Measurements from ENCODE around the gene IRAK3.
"Not testable (repeated sequence)": the region's sequence is repeated elsewhere in the genome, so short reads cannot be mapped to it uniquely, and the experiment has no call there.

Gene IRAK3

GRCh38 chr12:66234773-66235625, 46.0 kb downstream of the IRAK3 start:
- ATAC-seq, result peak; percentile 63

- no peak for ATAC-seq
- no peak for TF ChIP-seq TSHZ2 (CRISPR knock-in tag; IDR thresholded peaks at IDR 0.05)
- TF ChIP-seq BACH2 (CRISPR knock-in tag; IDR thresholded peaks at IDR 0.05; ENCODE audit: borderline replicate concordance), result no peak
- TF ChIP-seq SNAI2 (CRISPR knock-in tag; IDR thresholded peaks at IDR 0.05), result no peak
- TF ChIP-seq PPARA (CRISPR knock-in tag; IDR thresholded peaks at IDR 0.05; ENCODE audit: borderline replicate concordance), result no peak
- TF ChIP-seq ZFP3 (CRISPR knock-in tag; IDR thresholded peaks at IDR 0.05), result no peak
- no peak for TF ChIP-seq ZNF8 (CRISPR knock-in tag; IDR thresholded peaks at IDR 0.05)
- no peak for TF ChIP-seq TCF4 (CRISPR knock-in tag; IDR thresholded peaks at IDR 0.05; ENCODE audit: borderline replicate concordance)
- no peak for TF ChIP-seq TOX (CRISPR knock-in tag; IDR thresholded peaks at IDR 0.05; ENCODE audit: borderline replicate concordance)
- no peak for TF ChIP-seq GLIS3 (CRISPR knock-in tag; IDR thresholded peaks at IDR 0.05)
- no peak for TF ChIP-seq POU6F1 (CRISPR knock-in tag; IDR thresholded peaks at IDR 0.05; ENCODE audit: borderline replicate concordance, low read depth)
- TF ChIP-seq ARNTL (CRISPR knock-in tag; IDR thresholded peaks at IDR 0.05; ENCODE audit: borderline replicate concordance, low read depth), result no peak
- no peak for TF ChIP-seq ZNF70 (CRISPR knock-in tag; IDR thresholded peaks at IDR 0.05)
- TF ChIP-seq PATZ1 (CRISPR knock-in tag; IDR thresholded peaks at IDR 0.05; ENCODE audit: borderline replicate concordance), result no peak
- TF ChIP-seq ZFP30 (CRISPR knock-in tag; IDR thresholded peaks at IDR 0.05), result no peak
- TF ChIP-seq ZC3H10 (CRISPR knock-in tag; IDR thresholded peaks at IDR 0.05), result no peak
- no peak for TF ChIP-seq OSR1 (CRISPR knock-in tag; IDR thresholded peaks at IDR 0.05)
These were observed 46.7 kb downstream of the IRAK3 start for GRCh38 chr12:66235626-66236281.

- not testable (repeated sequence) for ATAC-seq
These were observed 47.3 kb downstream of the IRAK3 start for GRCh38 chr12:66236282-66236675.

GRCh38 chr12:66236969-66237368, 48.0 kb downstream of the IRAK3 start:
- TF ChIP-seq ZC3H10 (CRISPR knock-in tag; IDR thresholded peaks at IDR 0.05) (no peak), ZNF70 (CRISPR knock-in tag; IDR thresholded peaks at IDR 0.05) (no peak), PPARA (CRISPR knock-in tag; IDR thresholded peaks at IDR 0.05; ENCODE audit: borderline replicate concordance) (no peak), PATZ1 (CRISPR knock-in tag; IDR thresholded peaks at IDR 0.05; ENCODE audit: borderline replicate concordance) (no peak), ISL1 (CRISPR knock-in tag; IDR thresholded peaks at IDR 0.05) (no peak)
- ATAC-seq, result no peak
